HepG2 (cell line): Measurements from ENCODE around the gene FBXL22. TPM values are rescaled to one million over a fixed set of nuclear protein-coding genes. Genes with fewer than 3 reads are reported as not detected.

Source experiments
- IKZF4 ChIP-seq: sonication (generic); formaldehyde crosslinking; IDR thresholded peaks from 2 replicates; pipeline ENCODE4 v1.5.1; 2020; ENCODE audit warnings: borderline replicate concordance, mild to moderate bottlenecking, low read depth, missing genetic modification reagents; ENCODE audit errors: not compliant biosample characterization
- KMT2B ChIP-seq: IDR thresholded peaks from 2 replicates; pipeline ENCODE4 v1.6.1; 2016; ENCODE audit warnings: missing genetic modification reagents, missing compliant biosample characterization
- NCOA1 ChIP-seq: sonication (generic); formaldehyde crosslinking; IDR thresholded peaks from 2 replicates; pipeline ENCODE4 v1.9.0; 2021; ENCODE audit warnings: missing genetic modification reagents
- SETDB1 ChIP-seq: sonication (generic); formaldehyde crosslinking; IDR thresholded peaks from 2 replicates; pipeline ENCODE4 v1.5.1; 2020; ENCODE audit warnings: missing genetic modification reagents, mild to moderate bottlenecking, borderline replicate concordance
- TAF15 ChIP-seq: fragments of 200-400 bp; formaldehyde crosslinking; IDR thresholded peaks from one replicate; pipeline ENCODE4 v1.6.1; 2018; ENCODE audit warnings: mild to moderate bottlenecking, low read depth, low read length; ENCODE audit not compliant: poor library complexity, severe bottlenecking
- TARDBP ChIP-seq: sonication (generic); formaldehyde crosslinking; IDR thresholded peaks from 2 replicates; pipeline ENCODE4 v1.8.0; 2022; ENCODE audit warnings: mild to moderate bottlenecking, missing genetic modification reagents
- ZFP36L1 ChIP-seq: sonication (generic); formaldehyde crosslinking; IDR thresholded peaks from 2 replicates; pipeline ENCODE4 v1.8.0; 2022; ENCODE audit warnings: mild to moderate bottlenecking, missing genetic modification reagents, moderate library complexity
- ZNF761 ChIP-seq: sonication (generic); formaldehyde crosslinking; conservative IDR thresholded peaks from 2 replicates; pipeline ENCODE4 v1.4.0; 2020; ENCODE audit warnings: mild to moderate bottlenecking, missing genetic modification reagents
- ZNF780A ChIP-seq: sonication (generic); formaldehyde crosslinking; IDR thresholded peaks from 2 replicates; pipeline ENCODE4 v1.8.0; 2022; ENCODE audit warnings: mild to moderate bottlenecking, missing genetic modification reagents, moderate library complexity
- polyA plus RNA-seq, 8 experiments: library from polyadenylated mRNA; depleted of rRNA in 3 of 8; stranded (reverse) in 7 of 8; unstranded in 1 of 8; fragments of >200 nt; fragmentation: Illumina TruSeq in 4 of 8; extraction: Trizol in 4 of 8; gene quantifications; 2 replicates each; pipeline versions ENCODE4 v1.2.1 to v1.2.3, GENCODE V29; 2011 to 2016; ENCODE audit warnings: low read depth in 4 of 8, missing spikeins in 1 of 8, mixed read lengths in 1 of 8; ENCODE audit not compliant: insufficient read depth in 1 of 8
- total RNA-seq, 5 experiments: library from RNA; depleted of rRNA; stranded (reverse); fragments of >200 nt; fragmentation: Illumina TruSeq; extraction: Trizol; gene quantifications; 2 replicates each; pipeline ENCODE4 v1.2.3, GENCODE V29; 2016; ENCODE audit warnings: low read depth in 1 of 5
- TF ChIP-seq, protein P1 (sequence below): sonication (generic); formaldehyde crosslinking; IDR thresholded peaks from 2 replicates; pipeline ENCODE4 v1.5.1; 2020; ENCODE audit warnings: mild to moderate bottlenecking, missing genetic modification reagents, moderate library complexity
- TF ChIP-seq, protein P2 (sequence below): sonication (generic); formaldehyde crosslinking; IDR thresholded peaks from 2 replicates; pipeline ENCODE4 v1.5.1; 2020; ENCODE audit warnings: missing genetic modification reagents, mild to moderate bottlenecking, borderline replicate concordance
- TF ChIP-seq, protein P3 (sequence below): sonication (generic); formaldehyde crosslinking; IDR thresholded peaks from 2 replicates; pipeline ENCODE4 v1.4.0; 2020; ENCODE audit warnings: missing genetic modification reagents, borderline replicate concordance
- TF ChIP-seq, protein P4 (sequence below): sonication (generic); formaldehyde crosslinking; IDR thresholded peaks from 2 replicates; pipeline ENCODE4 v1.8.0; 2022; ENCODE audit warnings: mild to moderate bottlenecking, missing genetic modification reagents; ENCODE audit not compliant: insufficient replicate concordance

The FBXL22 gene
- total and polyA plus RNA-seq, 2 of the 13 experiments (the other 11 are each of a cell fraction or from before 2014, with no cell fraction given): 0.15 to 0.33 TPM

DNA sequence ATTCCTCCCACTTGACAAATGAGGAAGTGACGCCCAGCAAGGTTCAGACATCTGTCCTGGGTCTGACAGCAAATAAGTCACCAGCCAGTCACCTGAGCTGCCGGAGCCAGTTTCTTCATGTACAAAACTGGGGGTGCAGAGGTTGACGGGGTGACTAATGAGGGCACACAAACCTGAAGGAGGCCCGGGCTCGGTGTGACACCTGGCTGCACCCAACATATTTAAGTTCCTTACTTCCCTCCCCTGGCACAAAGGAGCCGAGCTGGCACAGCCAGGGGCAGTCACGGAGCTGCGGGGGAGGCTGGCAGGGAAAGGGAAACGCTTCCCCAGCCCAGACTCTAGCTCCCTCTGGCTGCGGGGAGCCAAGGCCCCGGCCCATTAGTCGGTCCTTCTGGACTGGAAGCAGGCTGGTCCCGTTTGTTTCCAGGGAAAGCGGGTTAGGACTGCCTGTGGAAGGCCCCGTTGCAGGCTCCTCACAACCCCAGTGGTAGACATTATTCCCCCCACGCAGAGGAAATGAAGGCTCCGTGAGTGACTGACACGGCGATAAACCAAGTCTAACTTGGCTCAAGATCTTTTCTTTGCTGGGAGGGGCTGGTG, 2.3 kb downstream of the FBXL22 start (continued):
- TF ChIP-seq, protein P1, sequence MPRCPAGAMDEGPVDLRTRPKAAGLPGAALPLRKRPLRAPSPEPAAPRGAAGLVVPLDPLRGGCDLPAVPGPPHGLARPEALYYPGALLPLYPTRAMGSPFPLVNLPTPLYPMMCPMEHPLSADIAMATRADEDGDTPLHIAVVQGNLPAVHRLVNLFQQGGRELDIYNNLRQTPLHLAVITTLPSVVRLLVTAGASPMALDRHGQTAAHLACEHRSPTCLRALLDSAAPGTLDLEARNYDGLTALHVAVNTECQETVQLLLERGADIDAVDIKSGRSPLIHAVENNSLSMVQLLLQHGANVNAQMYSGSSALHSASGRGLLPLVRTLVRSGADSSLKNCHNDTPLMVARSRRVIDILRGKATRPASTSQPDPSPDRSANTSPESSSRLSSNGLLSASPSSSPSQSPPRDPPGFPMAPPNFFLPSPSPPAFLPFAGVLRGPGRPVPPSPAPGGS (CRISPR knock-in tag): no peak
- TF ChIP-seq SETDB1 (no peak), IKZF4 (no peak), TARDBP (CRISPR knock-in tag) (no peak), ZNF780A (CRISPR knock-in tag) (no peak; the same call in 1 of the 2 replicates), TAF15 (no peak), KMT2B (CRISPR knock-in tag) (0 out of 2 replicates have a peak, but pooled peaks have one; percentile 7), NCOA1 (CRISPR knock-in tag) (no peak), ZFP36L1 (no peak), ZNF761 (CRISPR knock-in tag) (0 out of 2 replicates have a peak, but pooled peaks have one; percentile 33)
- TF ChIP-seq, protein P2, sequence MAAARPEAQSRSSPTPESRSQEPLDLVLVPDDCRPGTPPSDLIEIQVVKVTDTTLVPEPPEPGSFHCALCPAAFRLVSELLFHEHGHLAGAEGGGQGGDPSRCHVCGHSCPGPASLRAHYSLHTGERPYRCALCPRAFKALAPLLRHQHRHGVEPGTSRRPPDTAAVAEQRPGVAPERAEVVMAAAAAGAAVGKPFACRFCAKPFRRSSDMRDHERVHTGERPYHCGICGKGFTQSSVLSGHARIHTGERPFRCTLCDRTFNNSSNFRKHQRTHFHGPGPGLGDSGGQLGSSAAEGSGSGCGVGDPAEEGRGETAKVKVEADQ (CRISPR knock-in tag): no peak
- TF ChIP-seq, protein P3, sequence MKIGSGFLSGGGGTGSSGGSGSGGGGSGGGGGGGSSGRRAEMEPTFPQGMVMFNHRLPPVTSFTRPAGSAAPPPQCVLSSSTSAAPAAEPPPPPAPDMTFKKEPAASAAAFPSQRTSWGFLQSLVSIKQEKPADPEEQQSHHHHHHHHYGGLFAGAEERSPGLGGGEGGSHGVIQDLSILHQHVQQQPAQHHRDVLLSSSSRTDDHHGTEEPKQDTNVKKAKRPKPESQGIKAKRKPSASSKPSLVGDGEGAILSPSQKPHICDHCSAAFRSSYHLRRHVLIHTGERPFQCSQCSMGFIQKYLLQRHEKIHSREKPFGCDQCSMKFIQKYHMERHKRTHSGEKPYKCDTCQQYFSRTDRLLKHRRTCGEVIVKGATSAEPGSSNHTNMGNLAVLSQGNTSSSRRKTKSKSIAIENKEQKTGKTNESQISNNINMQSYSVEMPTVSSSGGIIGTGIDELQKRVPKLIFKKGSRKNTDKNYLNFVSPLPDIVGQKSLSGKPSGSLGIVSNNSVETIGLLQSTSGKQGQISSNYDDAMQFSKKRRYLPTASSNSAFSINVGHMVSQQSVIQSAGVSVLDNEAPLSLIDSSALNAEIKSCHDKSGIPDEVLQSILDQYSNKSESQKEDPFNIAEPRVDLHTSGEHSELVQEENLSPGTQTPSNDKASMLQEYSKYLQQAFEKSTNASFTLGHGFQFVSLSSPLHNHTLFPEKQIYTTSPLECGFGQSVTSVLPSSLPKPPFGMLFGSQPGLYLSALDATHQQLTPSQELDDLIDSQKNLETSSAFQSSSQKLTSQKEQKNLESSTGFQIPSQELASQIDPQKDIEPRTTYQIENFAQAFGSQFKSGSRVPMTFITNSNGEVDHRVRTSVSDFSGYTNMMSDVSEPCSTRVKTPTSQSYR (CRISPR knock-in tag): no peak
- TF ChIP-seq, protein P4, sequence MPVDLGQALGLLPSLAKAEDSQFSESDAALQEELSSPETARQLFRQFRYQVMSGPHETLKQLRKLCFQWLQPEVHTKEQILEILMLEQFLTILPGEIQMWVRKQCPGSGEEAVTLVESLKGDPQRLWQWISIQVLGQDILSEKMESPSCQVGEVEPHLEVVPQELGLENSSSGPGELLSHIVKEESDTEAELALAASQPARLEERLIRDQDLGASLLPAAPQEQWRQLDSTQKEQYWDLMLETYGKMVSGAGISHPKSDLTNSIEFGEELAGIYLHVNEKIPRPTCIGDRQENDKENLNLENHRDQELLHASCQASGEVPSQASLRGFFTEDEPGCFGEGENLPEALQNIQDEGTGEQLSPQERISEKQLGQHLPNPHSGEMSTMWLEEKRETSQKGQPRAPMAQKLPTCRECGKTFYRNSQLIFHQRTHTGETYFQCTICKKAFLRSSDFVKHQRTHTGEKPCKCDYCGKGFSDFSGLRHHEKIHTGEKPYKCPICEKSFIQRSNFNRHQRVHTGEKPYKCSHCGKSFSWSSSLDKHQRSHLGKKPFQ (CRISPR knock-in tag): no peak
